CD4-positive, alpha-beta T cell (primary cell): ENCODE data around the gene LGALS4. TPM values are rescaled to one million over a fixed set of nuclear protein-coding genes. Genes with fewer than 3 reads are reported as not detected.

Source experiments
- ATAC-seq: fragments of 200-7000 bp; cut with Tn5 transposase; one replicate; pipeline ENCODE4 v1.10.0; 2022; ENCODE audit warnings: mild to moderate bottlenecking; ENCODE audit not compliant: poor library complexity
- CTCF ChIA-PET: fragments of 350-600 bp; sonication (Branson Sonifier 250); formaldehyde crosslinking; loops from one replicate; lab custom pipeline; 2021; ENCODE audit warnings: antibody characterized with exemption, inconsistent platforms; lab: Charles Lee
- POLR2A ChIA-PET: fragments of 350-600 bp; sonication (Branson Sonifier 250); formaldehyde crosslinking; loops from one replicate; lab custom pipeline; 2021; ENCODE audit warnings: antibody characterized with exemption, inconsistent platforms; lab: Charles Lee
- DNase-seq, 14 experiments: peaks; one replicate each; pipeline ENCODE4 v3.0.0-alpha.2; 2013 to 2020; ENCODE audit warnings: mixed read lengths in 2 of 14
- H3K27ac ChIP-seq, 2 donors: one replicate each; pipeline versions ENCODE4 v1.5.1 to v1.7.0; 2013; ENCODE audit warnings: low read length in 2 of 2, low read depth in 1 of 2, mild to moderate bottlenecking in 1 of 2
- H3K27me3 ChIP-seq, 2 experiments: 1 replicate in 1 of 2; 2 replicates in 1 of 2; pipeline versions ENCODE4 v1.6.1 to v1.7.0; 2013; ENCODE audit warnings: low read length in 2 of 2, control low read depth in 1 of 2, mild to moderate bottlenecking in 1 of 2, moderate library complexity in 1 of 2; ENCODE audit not compliant: insufficient read depth in 2 of 2, control insufficient read depth in 1 of 2
- H3K36me3 ChIP-seq: one replicate; pipeline ENCODE4 v1.6.1; 2013; ENCODE audit warnings: low read length, control low read depth; ENCODE audit not compliant: insufficient read depth
- H3K4me1 ChIP-seq: one replicate; pipeline ENCODE4 v1.6.1; 2013; ENCODE audit warnings: low read length, control low read depth; ENCODE audit not compliant: insufficient read depth
- H3K4me3 ChIP-seq: one replicate; pipeline ENCODE4 v1.5.1; 2013; ENCODE audit warnings: mild to moderate bottlenecking, low read length, moderate library complexity
- H3K9me3 ChIP-seq, 2 experiments: 1 replicate in 1 of 2; 2 replicates in 1 of 2; pipeline versions ENCODE4 v1.6.1 to v1.7.0; 2013; ENCODE audit warnings: low read length in 2 of 2, mild to moderate bottlenecking in 2 of 2, control low read depth in 1 of 2, moderate library complexity in 1 of 2; ENCODE audit not compliant: control insufficient read depth in 1 of 2, insufficient read depth in 1 of 2
- H3K27ac Mint-ChIP-seq: one replicate; pipeline ENCODE4 v1.8.0; 2020; ENCODE audit warnings: mixed read lengths
- H3K27me3 Mint-ChIP-seq: one replicate; pipeline ENCODE4 v1.8.0; 2021; ENCODE audit warnings: mixed read lengths
- H3K36me3 Mint-ChIP-seq: one replicate; pipeline ENCODE4 v1.8.0; 2021; ENCODE audit warnings: low read depth, mixed read lengths
- H3K4me1 Mint-ChIP-seq: one replicate; pipeline ENCODE4 v1.8.0; 2021; ENCODE audit warnings: low read depth, mixed read lengths
- H3K4me3 Mint-ChIP-seq: one replicate; pipeline ENCODE4 v1.8.0; 2020; ENCODE audit warnings: mild to moderate bottlenecking, mixed read lengths
- H3K9me3 Mint-ChIP-seq: one replicate; pipeline ENCODE4 v1.8.0; 2020; ENCODE audit warnings: mixed read lengths
- CTCF ChIP-seq: fragments of 200-600 bp; IDR thresholded peaks from one replicate; pipeline ENCODE4 v1.8.0; 2022; ENCODE audit warnings: antibody characterized with exemption, mild to moderate bottlenecking
- intact Hi-C, 2 experiments: fragments of 100-400 bp; cut with DNase I in 1 of 2; cut with micrococcal nuclease in 1 of 2; formaldehyde crosslinking; loops; one replicate each; pipeline versions ENCODE4 v1.15.1 to v1.9.0; 2023 to 2025; cut with DNase I, micrococcal nuclease
- total RNA-seq, 174 experiments: library from RNA in 2 of 174; stranded (reverse) in 2 of 174; gene quantifications; one replicate each; pipeline ENCODE4 v1.2.3 and lab custom pipeline; 2021 to 2026

LGALS4 gene
- total RNA-seq, 2 experiments from 2014 or later, result 2.3 to 3.1 TPM

DNA sequence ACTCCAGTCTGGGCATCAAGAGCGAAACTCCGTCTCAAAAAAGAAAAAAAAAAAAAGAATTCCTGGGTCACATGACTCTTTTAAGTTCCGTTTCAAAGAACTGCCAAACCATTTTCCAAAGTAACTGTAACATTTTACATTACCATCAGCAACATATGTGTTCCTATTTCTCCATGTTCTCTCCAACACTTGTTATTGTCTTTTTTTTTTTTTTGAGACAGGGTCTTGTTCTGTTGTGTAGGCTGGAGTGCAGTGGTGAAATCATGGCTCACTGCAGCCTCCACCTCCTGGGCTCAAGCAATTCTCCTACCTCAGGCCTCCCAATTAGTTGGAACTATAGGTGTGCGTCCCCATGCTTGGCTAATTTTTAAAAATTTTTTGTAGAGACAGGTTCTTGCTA lies 17.2 kb downstream of the LGALS4 start:
- Mint-ChIP-seq H3K36me3 (no peaks in the 10 kb centered on the region), H3K9me3 (no peaks in the 10 kb centered on the region), H3K4me1 (peaks cover 5% of the 10 kb centered on the region), H3K27ac (no peak overlapping the region), H3K4me3 (no peak overlapping the region), H3K27me3 (no peaks in the 10 kb centered on the region)
- no peaks in the 10 kb centered on the region for H3K27me3 ChIP-seq
- H3K9me3 ChIP-seq, result no peaks in the 10 kb centered on the region
- H3K36me3 ChIP-seq, result no peaks in the 10 kb centered on the region
- H3K27ac ChIP-seq, result no peak overlapping the region
- CTCF ChIA-PET, result no interaction called here
- no peak overlapping the region for H3K4me3 ChIP-seq
- POLR2A ChIA-PET, result no interaction called here
- intact Hi-C loops, result loop anchor here in 1 of 2 experiments (2.0 kb wide), 1 partner anchor 21 kb away; no protein-coding TSS in a partner anchor
- TF ChIP-seq CTCF, result no peak
- ATAC-seq (no peak), DNase-seq (no peak)
- peaks cover 8% of the 10 kb centered on the region for H3K4me1 ChIP-seq

- no peaks in the 10 kb centered on the region for H3K27me3 ChIP-seq
- no peak overlapping the region for H3K27ac ChIP-seq
- no peak for TF ChIP-seq CTCF
- peaks cover 8% of the 10 kb centered on the region for H3K4me1 ChIP-seq
- H3K36me3 Mint-ChIP-seq, result no peaks in the 10 kb centered on the region
- intact Hi-C loops, result loop anchor here in 1 of 2 experiments (2.0 kb wide), 1 partner anchor 19 kb away; no protein-coding TSS in a partner anchor
- H3K4me1 Mint-ChIP-seq, result peaks cover 5% of the 10 kb centered on the region
- no peaks in the 10 kb centered on the region for H3K36me3 ChIP-seq
- H3K4me3 Mint-ChIP-seq, result peak overlapping the region; percentile 78
- ChIA-PET POLR2A (no interaction called here), CTCF (no interaction called here)
- no peak for ATAC-seq
- no peak overlapping the region for H3K27ac Mint-ChIP-seq
- no peak overlapping the region for H3K4me3 ChIP-seq
- H3K9me3 ChIP-seq, result no peaks in the 10 kb centered on the region
- no peaks in the 10 kb centered on the region for H3K27me3 Mint-ChIP-seq
- H3K9me3 Mint-ChIP-seq, result no peaks in the 10 kb centered on the region
- no peak for DNase-seq
These were observed 19.1 kb downstream of the LGALS4 start for GRCh38 chr19:38793671-38794070.

DNA sequence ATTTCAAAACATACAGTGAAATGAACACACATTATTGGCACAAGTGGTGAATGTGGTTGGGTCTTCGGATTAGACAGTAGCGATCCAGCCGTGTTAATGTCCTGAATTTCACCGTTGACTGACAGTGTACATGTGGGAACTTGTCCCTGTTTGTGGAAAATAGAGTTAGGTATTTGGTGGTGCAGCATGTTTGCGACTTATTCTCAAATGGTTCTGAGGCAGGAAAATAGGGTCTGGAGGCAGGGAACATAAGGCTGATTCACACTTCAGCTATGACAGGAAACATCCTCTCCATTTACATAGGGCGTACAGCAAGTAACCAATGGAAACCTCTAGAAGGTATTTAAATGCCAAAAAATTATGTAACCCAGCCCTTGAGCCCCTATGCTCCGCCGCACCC lies 19.6 kb downstream of the LGALS4 start:
- CTCF ChIA-PET, result interaction anchor here (1.0 kb wide), 1 partner anchor 23 kb away, joined by 3 read pairs; no protein-coding TSS in a partner anchor
- no peaks in the 10 kb centered on the region for H3K36me3 ChIP-seq
- no peaks in the 10 kb centered on the region for H3K27me3 ChIP-seq
- H3K9me3 ChIP-seq, result no peaks in the 10 kb centered on the region
- H3K27ac ChIP-seq, result no peak overlapping the region
- H3K27ac Mint-ChIP-seq, result no peak overlapping the region
- H3K36me3 Mint-ChIP-seq, result no peaks in the 10 kb centered on the region
- no peak for ATAC-seq
- no peaks in the 10 kb centered on the region for H3K27me3 Mint-ChIP-seq
- intact Hi-C loops, result no loop called here
- no peaks in the 10 kb centered on the region for H3K9me3 Mint-ChIP-seq
- H3K4me3 Mint-ChIP-seq, result peak overlapping the region; percentile 78
- DNase-seq, result no peak
- no peak for TF ChIP-seq CTCF
- no peak overlapping the region for H3K4me3 ChIP-seq
- H3K4me1 ChIP-seq, result peaks cover 8% of the 10 kb centered on the region
- POLR2A ChIA-PET, result no interaction called here
- peaks cover 5% of the 10 kb centered on the region for H3K4me1 Mint-ChIP-seq
